M059J (cell line): ENCODE measurements around the gene KIAA0513. TPM values are rescaled to one million over a fixed set of nuclear protein-coding genes. Genes with fewer than 3 reads are reported as not detected.

Experiments used
- DNase-seq: peaks from one replicate; pipeline ENCODE4 v3.0.0-alpha.2; 2012; ENCODE audit warnings: low read depth
- total RNA-seq: library from RNA; depleted of rRNA; stranded (reverse); fragments of >200 nt; shearing (Covaris generic); gene quantifications from 2 replicates; pipeline ENCODE4 v1.2.3, GENCODE V29; 2014; rRNA removed

The KIAA0513 gene
- total RNA-seq, 1 experiment from 2014 or later = 18.0 TPM

- no peak for DNase-seq
Measured at GRCh38 chr16:85134789-85135142, 107.2 kb downstream of the KIAA0513 start.

- peak; percentile 62 for DNase-seq
Measured at GRCh38 chr16:85136213-85136701, 108.7 kb downstream of the KIAA0513 start.

DNA sequence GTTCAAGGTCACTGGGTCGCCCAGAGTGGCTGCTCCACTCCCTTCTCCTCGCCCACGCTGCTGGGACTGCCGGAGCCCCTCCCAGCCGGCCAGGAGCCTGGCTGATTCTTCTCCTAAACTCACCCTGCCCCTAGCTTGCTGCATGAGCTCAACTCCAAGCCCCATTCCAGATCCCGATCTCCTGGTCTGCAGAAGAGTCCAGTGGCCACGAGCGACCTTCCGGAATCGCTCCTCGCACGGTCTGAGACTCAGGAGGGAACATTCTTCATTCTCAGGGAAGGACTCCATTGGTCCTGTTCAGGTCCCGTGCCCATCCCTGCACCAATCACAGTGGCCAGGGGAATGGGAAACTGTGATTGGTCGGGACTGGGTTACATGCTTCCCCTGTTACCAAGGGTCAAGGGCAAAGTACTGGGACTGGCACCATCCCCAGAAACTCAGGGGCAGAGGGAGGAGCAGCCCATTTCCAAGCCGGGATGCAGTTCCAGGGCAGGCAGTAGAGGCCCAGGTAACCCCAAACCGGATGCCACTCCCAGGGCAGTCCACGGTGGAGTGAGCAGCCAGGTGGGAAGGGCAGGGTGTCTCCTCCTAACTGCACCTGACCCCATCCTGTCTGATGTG lies 109.2 kb downstream of the KIAA0513 start:
- DNase-seq = peak; percentile 50

DNA sequence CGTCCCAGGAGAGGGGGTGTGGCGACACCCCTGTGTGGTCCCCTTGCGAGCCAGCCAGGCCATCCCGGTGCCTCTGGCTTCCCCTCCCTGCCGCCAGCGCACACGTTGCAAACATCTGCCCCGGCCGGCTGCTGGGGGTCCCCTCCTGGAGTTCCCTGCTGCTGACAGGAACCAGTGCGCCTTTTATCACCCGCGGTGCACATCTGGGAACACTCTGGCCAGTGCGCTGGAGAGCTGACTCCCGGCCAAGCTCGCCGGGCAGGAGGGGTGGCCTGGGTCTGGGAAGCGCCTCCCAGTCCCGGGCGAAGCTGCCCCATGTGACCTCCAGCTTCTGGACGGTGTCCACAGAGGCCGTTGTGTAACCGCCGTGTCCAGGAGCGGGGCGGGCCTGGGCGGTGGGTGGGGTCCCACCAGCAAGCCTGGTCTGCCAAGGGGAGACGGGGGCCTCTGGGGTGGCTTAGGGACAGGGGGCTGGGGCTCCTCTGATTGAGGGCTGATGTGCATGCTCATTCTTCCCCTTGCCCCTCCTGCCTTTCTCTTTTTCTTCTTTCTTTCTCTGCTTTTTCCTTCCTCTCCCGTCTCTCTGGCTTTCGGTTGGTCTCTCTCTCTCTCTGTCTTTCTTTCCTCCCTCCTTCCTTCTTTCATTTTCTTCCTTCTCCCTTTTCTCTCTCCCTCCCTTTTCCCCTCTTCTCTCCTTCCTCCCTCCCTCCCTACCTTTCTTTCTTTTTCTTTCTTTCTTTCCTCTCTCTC lies 109.9 kb downstream of the KIAA0513 start:
- DNase-seq = peak; percentile 85

GRCh38 chr16:85138073-85138824 lies 110.7 kb downstream of the KIAA0513 start:
- DNase-seq = no peak

DNA sequence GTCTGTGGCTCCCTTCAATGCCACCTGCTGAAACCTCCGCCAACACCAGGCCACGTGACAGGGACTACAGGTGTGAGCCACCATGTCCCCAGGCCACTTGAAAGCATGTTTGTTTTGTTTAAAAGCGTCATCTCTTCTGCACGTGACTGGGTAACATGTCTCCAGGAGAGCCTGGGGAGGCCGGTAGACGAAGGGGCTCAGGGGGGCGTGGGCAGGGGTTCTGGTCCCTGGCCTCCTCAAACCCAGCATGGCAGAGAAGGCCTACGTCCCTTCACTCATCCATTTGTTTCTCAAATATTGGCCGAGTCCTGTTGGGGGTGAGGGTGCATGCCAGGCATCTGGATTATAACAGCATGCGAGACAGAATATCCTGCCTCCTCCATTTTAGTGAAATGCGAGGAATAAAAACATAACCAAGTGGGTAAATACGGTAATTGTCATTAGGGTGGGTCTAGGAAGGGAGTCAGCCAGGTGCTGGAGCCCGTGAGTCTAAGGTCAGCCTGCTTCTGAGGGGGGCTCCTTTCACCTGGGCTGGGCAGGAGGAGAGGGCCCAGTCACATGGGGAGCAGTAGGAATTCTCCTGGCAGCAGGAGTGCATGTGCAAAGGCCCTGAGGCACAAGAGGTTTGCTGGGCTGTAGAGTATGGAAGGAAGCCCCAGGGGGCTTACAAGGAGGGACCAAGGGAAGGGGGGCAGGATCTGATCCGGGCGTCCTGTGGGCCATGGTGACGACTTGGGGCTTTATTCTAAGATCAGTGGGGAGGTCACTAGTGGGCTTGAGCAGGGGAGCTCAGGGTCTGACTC lies 111.4 kb downstream of the KIAA0513 start:
- DNase-seq = no peak

GRCh38 chr16:85139881-85140339 lies 112.3 kb downstream of the KIAA0513 start:
- no peak for DNase-seq

GRCh38 chr16:85140455-85141012 lies 112.9 kb downstream of the KIAA0513 start:
- DNase-seq = no peak

- DNase-seq = no peak
Measured at GRCh38 chr16:85141491-85142128, 114.0 kb downstream of the KIAA0513 start.

- no peak for DNase-seq
Measured at GRCh38 chr16:85142129-85142513, 114.5 kb downstream of the KIAA0513 start.

DNA sequence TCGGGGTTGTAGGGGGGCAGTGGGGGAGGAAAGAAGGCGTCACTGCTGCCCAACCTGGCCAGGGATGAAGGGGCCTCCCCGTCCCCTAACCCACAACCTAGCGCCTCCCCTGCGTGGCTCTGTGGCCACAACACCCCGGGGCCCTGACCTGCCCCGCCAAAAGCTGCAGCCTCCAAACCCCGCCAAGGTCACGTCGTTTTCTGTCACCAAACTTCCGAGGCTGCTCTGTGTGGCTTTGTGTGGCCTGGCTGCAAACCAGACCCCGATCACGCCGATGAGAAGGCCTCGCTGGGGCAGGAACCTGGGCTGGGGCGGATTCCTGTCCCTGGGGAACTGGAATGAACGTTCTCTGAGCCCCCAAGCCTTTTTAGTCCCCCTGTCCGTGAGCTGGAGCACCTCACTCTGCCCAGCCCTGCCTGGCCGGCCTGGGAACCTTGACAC lies 115.2 kb downstream of the KIAA0513 start:
- no peak for DNase-seq

Other genes with a start within 250 kb of the KIAA0513 start
- 22.7 and 37.3 TPM in 2 replicates for gene CRISPLD2, start 207.8 kb upstream of the KIAA0513 start, total RNA-seq
- gene ZDHHC7, start 16.3 kb upstream of the KIAA0513 start, total RNA-seq = 57.0 and 78.0 TPM in 2 replicates
- gene CIBAR2, start 84.7 kb downstream of the KIAA0513 start, total RNA-seq = not detected in 2 replicates